Peyer's patch (tissue), 4 donors: ENCODE data around the gene SAMD4B. TPM values are rescaled to one million over a fixed set of nuclear protein-coding genes. Genes with fewer than 3 reads are reported as not detected.

ENCODE experiments used
- DNase-seq, 3 donors: peaks; one replicate each; pipeline ENCODE4 v3.0.0-alpha.2; 2017 to 2019
- H3K27ac ChIP-seq, 4 donors: fragments of 200-600 bp; sonication (generic); one replicate each; pipeline ENCODE4 v1.5.1; 2016 to 2019
- H3K27me3 ChIP-seq, 2 donors: fragments of 200-600 bp; sonication (generic); one replicate each; pipeline ENCODE4 v1.5.1; 2019
- H3K36me3 ChIP-seq, 3 donors: fragments of 200-600 bp; sonication (generic); one replicate each; pipeline ENCODE4 v1.5.1; 2016 to 2019
- H3K4me1 ChIP-seq, 4 donors: fragments of 200-600 bp; sonication (generic); one replicate each; pipeline ENCODE4 v1.5.1; 2016 to 2019
- H3K4me3 ChIP-seq, 4 donors: fragments of 200-600 bp; sonication (generic); 1 replicate in 3 of 4; 2 replicates in 1 of 4; pipeline ENCODE4 v1.5.1; 2016 to 2019; ENCODE audit warnings: mild to moderate bottlenecking in 1 of 4
- H3K9me3 ChIP-seq, 4 donors: fragments of 200-600 bp; sonication (generic); one replicate each; pipeline ENCODE4 v1.5.1; 2016 to 2019; ENCODE audit warnings: mild to moderate bottlenecking in 1 of 4
- CTCF ChIP-seq, 6 experiments: fragments of 450-650 bp in 4 of 6; fragments of 200-600 bp in 2 of 6; sonication (generic) in 1 of 6; IDR thresholded peaks; one replicate each; pipeline ENCODE4 v1.5.1; 2017 to 2019; ENCODE audit warnings: antibody characterized with exemption in 6 of 6, mild to moderate bottlenecking in 3 of 6, moderate library complexity in 1 of 6
- POLR2A ChIP-seq, 2 donors: fragments of 450-650 bp; IDR thresholded peaks; one replicate each; pipeline ENCODE4 v1.5.1; 2017; ENCODE audit warnings: antibody characterized with exemption in 2 of 2, mild to moderate bottlenecking in 2 of 2, moderate library complexity in 2 of 2
- total RNA-seq, 4 donors: library from RNA; depleted of rRNA; stranded (reverse); fragments of >200 nt; gene quantifications; one replicate each; pipeline ENCODE4 v1.1.0, GENCODE V29; 2016

SAMD4B gene
- total RNA-seq, 4 donors from 2014 or later, result 69.0 to 126 (median 91.8) TPM

DNA sequence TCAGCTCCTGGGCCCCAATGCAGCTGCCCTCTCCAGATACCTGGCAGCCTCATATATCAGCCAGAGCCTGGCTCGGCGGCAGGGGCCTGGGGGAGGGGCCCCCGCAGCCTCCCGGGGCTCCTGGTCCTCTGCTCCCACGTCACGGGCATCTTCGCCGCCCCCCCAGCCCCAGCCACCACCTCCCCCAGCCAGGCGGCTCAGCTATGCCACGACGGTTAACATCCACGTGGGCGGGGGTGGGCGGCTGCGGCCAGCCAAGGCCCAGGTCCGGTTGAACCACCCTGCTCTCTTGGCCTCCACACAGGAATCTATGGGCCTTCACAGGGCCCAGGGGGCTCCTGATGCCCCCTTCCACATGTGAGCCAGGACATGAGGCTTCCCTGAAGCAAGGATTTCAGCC lies 82.7 kb downstream of the SAMD4B start:
- Histone ChIP-seq H3K27me3 (no peaks in the 10 kb centered on the region), H3K36me3 (no peaks in the 10 kb centered on the region), H3K4me3 (no peak overlapping the region), H3K27ac (no peak overlapping the region), H3K9me3 (no peaks in the 10 kb centered on the region), H3K4me1 (peaks cover 0 to 8% (median 0%) of the 10 kb centered on the region in 4 donors)
- no peak for DNase-seq
- no peak for TF ChIP-seq CTCF (IDR thresholded peaks at IDR 0.05)
- TF ChIP-seq POLR2A (IDR thresholded peaks at IDR 0.05), result no peak

DNA sequence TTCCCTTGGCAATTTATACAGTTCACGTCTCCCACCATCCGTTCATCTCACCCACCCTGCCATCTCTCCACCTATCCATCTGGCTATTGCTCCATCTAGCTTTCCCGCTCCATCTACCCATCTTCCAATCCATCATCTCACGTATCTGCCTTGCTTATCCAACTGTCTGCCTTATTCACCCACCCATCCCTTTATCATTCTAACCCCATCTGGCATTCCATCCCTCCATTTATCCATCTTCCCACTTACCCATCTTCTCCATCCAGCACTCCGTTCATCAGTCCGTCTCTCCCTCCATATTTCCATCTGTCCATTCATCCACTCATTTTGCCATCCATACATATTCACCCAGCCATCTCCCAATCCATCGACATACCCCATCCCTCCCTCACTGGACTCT lies 83.5 kb downstream of the SAMD4B start:
- Histone ChIP-seq H3K36me3 (no peaks in the 10 kb centered on the region), H3K4me1 (peaks cover 0 to 14% (median 2%) of the 10 kb centered on the region in 4 donors), H3K9me3 (no peaks in the 10 kb centered on the region), H3K4me3 (no peak overlapping the region), H3K27me3 (no peaks in the 10 kb centered on the region), H3K27ac (no peak overlapping the region)
- TF ChIP-seq POLR2A (IDR thresholded peaks at IDR 0.05), result no peak
- TF ChIP-seq CTCF (IDR thresholded peaks at IDR 0.05), result no peak
- DNase-seq, result no peak

GRCh38 chr19:39426170-39426569 lies 83.9 kb downstream of the SAMD4B start:
- H3K4me3 ChIP-seq, result no peak overlapping the region
- H3K27ac ChIP-seq, result no peak overlapping the region
- H3K27me3 ChIP-seq, result no peaks in the 10 kb centered on the region
- TF ChIP-seq CTCF (IDR thresholded peaks at IDR 0.05) (no peak), POLR2A (IDR thresholded peaks at IDR 0.05) (no peak)
- no peak for DNase-seq
- peaks cover 0 to 18% (median 6%) of the 10 kb centered on the region in 4 donors for H3K4me1 ChIP-seq
- H3K36me3 ChIP-seq, result no peaks in the 10 kb centered on the region
- H3K9me3 ChIP-seq, result no peaks in the 10 kb centered on the region

DNA sequence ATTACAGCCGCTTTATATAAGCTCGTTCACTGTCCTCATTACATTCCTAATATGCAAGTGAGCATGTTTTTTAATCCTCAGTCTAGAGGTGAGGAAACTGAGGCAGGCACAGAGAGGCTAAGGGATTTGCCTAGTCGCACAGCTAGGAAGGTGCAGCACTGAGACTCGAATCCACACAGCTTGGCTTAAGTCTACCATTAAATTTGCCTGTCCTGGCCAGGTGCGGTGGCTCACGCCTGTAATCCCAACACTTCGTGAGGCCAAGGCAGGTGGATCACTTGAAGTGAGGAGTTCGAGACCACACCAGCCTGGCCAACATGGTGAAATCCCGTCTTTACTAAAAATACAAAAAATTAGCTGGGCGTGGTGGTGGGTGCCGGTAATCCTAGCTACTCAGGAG lies 85.5 kb downstream of the SAMD4B start:
- TF ChIP-seq CTCF (IDR thresholded peaks at IDR 0.05), result no peak
- no peak for TF ChIP-seq POLR2A (IDR thresholded peaks at IDR 0.05)
- peaks cover 0 to 10% (median 0%) of the 10 kb centered on the region in 3 donors for H3K36me3 ChIP-seq
- no peaks in the 10 kb centered on the region for H3K27me3 ChIP-seq
- no peak for DNase-seq
- H3K9me3 ChIP-seq, result no peaks in the 10 kb centered on the region
- H3K4me3 ChIP-seq, result no peak overlapping the region
- peak overlapping the region in 3 of 4 donors; percentile 46 to 86 (median 71) for H3K27ac ChIP-seq
- H3K4me1 ChIP-seq, result peaks cover 0 to 19% (median 8%) of the 10 kb centered on the region in 4 donors

DNA sequence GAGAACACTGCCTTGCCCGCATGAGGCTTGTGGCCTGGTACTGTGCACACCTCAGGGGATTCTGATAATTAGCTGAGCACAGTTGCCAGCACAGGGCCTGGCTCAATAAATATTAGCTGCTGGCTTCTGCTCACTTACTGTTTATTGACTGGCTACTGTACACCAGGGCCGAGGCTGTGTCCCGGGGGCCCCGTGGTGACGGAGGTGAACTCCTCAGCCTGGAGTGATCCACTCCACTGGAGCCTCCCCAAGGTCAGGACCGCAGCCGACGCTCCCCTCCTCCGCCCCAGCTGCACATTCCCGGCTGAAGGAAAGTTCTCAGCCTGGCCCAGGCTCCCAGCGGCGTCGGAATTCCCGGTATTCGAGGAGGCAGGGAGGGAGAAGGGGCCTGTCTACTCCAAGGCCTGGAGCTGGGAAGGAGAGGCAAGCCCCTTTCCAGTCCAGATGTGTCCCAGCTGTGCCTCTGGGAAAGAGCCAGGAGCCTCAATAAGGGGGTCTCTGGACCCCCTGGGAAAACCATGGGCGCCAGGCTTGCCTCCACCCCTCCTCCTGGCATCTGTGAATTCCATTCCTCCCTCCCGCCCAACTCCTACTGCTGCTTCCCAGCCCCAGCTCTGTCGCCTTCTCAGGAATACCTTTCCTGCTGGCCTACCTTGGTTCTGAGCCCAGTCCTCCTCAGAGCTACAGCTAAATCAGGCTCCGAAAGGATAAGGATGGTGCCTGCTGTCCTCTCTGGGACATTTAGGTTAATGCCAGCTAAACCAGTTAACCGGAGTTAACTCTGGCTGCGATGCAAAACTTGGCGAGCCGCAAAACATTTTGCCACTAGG lies 86.3 kb downstream of the SAMD4B start:
- H3K27me3 ChIP-seq, result no peaks in the 10 kb centered on the region
- TF ChIP-seq POLR2A (IDR thresholded peaks at IDR 0.05) (no peak), CTCF (IDR thresholded peaks at IDR 0.05) (no peak)
- no peaks in the 10 kb centered on the region for H3K9me3 ChIP-seq
- H3K4me3 ChIP-seq, result no peak overlapping the region
- peak overlapping the region; percentile 28 to 86 (median 58) for H3K27ac ChIP-seq
- H3K4me1 ChIP-seq, result peaks cover 0 to 19% (median 8%) of the 10 kb centered on the region in 4 donors
- peak in 1 of 3 donors; percentile 53 for DNase-seq
- peaks cover 0 to 18% (median 0%) of the 10 kb centered on the region in 3 donors for H3K36me3 ChIP-seq
